ENCODE data around the gene CD1D. TPM values are rescaled to one million over a fixed set of nuclear protein-coding genes. Genes with fewer than 3 reads are reported as not detected.

Gene CD1D
- total RNA-seq, 2 experiments from 2014 or later = not detected

GRCh38 chr1:158227904-158228623 lies 47.4 kb downstream of the CD1D start:
- ATAC-seq = no peak
- Mint-ChIP-seq H3K4me3 (no peak overlapping the region), H3K27me3 (peaks cover 8% of the 10 kb centered on the region), H3K4me1 (no peaks in the 10 kb centered on the region), H3K9me3 (ENCODE audit: low read depth) (peaks cover 2% of the 10 kb centered on the region), H3K36me3 (no peaks in the 10 kb centered on the region), H3K27ac (no peak overlapping the region)
- no peak for DNase-seq
- CTCF ChIA-PET = no interaction called here

Other genes starting within 250 kb of the CD1D start
- gene KIRREL1, start 187.2 kb upstream of the CD1D start, total RNA-seq = not detected
- not detected for gene CD1A, start 73.5 kb downstream of the CD1D start, total RNA-seq
- gene CD1C, start 109.0 kb downstream of the CD1D start, total RNA-seq = not detected
- gene CD1B, start 150.6 kb downstream of the CD1D start, total RNA-seq = not detected
- not detected for gene CD1E, start 173.0 kb downstream of the CD1D start, total RNA-seq
- not detected for gene OR10T2, start 218.6 kb downstream of the CD1D start, total RNA-seq
- gene OR10K2, start 245.3 kb downstream of the CD1D start, total RNA-seq = not detected

Measured in activated CD8-positive, alpha-beta memory T cell treated with anti-CD3 and anti-CD28 coated beads, Interleukin-2, amount 10 ng/mL, durations not matched to agents 7 days and 5 days (primary cell).